Measurements from ENCODE around the gene WDR90.

Gene WDR90

GRCh38 chr16:626787-627453 is 22.2 kb upstream of the WDR90 start:
- DNase-seq = no peak

GRCh38 chr16:627454-628239 is 21.5 kb upstream of the WDR90 start:
- peak; percentile 70 for DNase-seq

GRCh38 chr16:628321-629061 is 20.7 kb upstream of the WDR90 start:
- no peak for DNase-seq

GRCh38 chr16:629185-629832 is 19.9 kb upstream of the WDR90 start:
- no peak for DNase-seq

GRCh38 chr16:629833-630248 is 19.3 kb upstream of the WDR90 start:
- DNase-seq = no peak

GRCh38 chr16:630249-630814 is 18.8 kb upstream of the WDR90 start:
- DNase-seq = no peak

- no peak for DNase-seq
Measured at GRCh38 chr16:630815-631405, 18.3 kb upstream of the WDR90 start, which contains the start of gene WFIKKN1. WFIKKN1 (plus strand) TSS chr16:630985; CDS start chr16:631254, 269 bp downstream.

GRCh38 chr16:631808-632358 is 17.3 kb upstream of the WDR90 start:
- no peak for DNase-seq

- DNase-seq = no peak
Measured at GRCh38 chr16:632486-633335, 16.5 kb upstream of the WDR90 start.

GRCh38 chr16:633336-634050 is 15.7 kb upstream of the WDR90 start:
- DNase-seq = no peak

- no peak for DNase-seq
Measured at GRCh38 chr16:634051-634670, 15.0 kb upstream of the WDR90 start.

- DNase-seq = no peak
Measured at GRCh38 chr16:634996-635395, 14.2 kb upstream of the WDR90 start.

- DNase-seq = no peak
Measured at GRCh38 chr16:635573-636205, 13.5 kb upstream of the WDR90 start.

GRCh38 chr16:636206-637080 is 12.7 kb upstream of the WDR90 start, which contains the start of gene METTL26:
METTL26 (minus strand) TSS chr16:636305; CDS start chr16:636290, 15 bp downstream.
- DNase-seq = peak; percentile 92

GRCh38 chr16:637081-638018 is 11.8 kb upstream of the WDR90 start:
- DNase-seq = no peak

- no peak for DNase-seq
Measured at GRCh38 chr16:638034-638543, 11.1 kb upstream of the WDR90 start.

- no peak for DNase-seq
Measured at GRCh38 chr16:638836-639235, 10.3 kb upstream of the WDR90 start.

Measured in DMS153 (cell line).